T-helper 9 cell (primary cell): ENCODE data around the gene CLDN18.

Source experiments
- DNase-seq: peaks from one replicate; pipeline ENCODE4 v3.0.0-alpha.2; 2020

CLDN18 gene

GRCh38 chr3:138027821-138028220 lies 17.9 kb downstream of the CLDN18 start:
- no peak for DNase-seq

GRCh38 chr3:138030734-138031280 lies 20.8 kb downstream of the CLDN18 start:
- DNase-seq: no peak

GRCh38 chr3:138031536-138031935 lies 21.6 kb downstream of the CLDN18 start:
- DNase-seq: no peak

- no peak for DNase-seq
Measured at GRCh38 chr3:138032567-138032966, 22.6 kb downstream of the CLDN18 start.

- DNase-seq: no peak
Measured at GRCh38 chr3:138033202-138033691, 23.3 kb downstream of the CLDN18 start.

GRCh38 chr3:138034918-138035317 lies 25.0 kb downstream of the CLDN18 start:
- no peak for DNase-seq

GRCh38 chr3:138036572-138036971 lies 26.6 kb downstream of the CLDN18 start:
- no peak for DNase-seq

- no peak for DNase-seq
Measured at GRCh38 chr3:138038725-138039462, 28.9 kb downstream of the CLDN18 start.

GRCh38 chr3:138042043-138042442 lies 32.1 kb downstream of the CLDN18 start:
- DNase-seq: no peak

- DNase-seq: no peak
Measured at GRCh38 chr3:138043266-138044029, 33.5 kb downstream of the CLDN18 start.

GRCh38 chr3:138046085-138046484 lies 36.1 kb downstream of the CLDN18 start:
- no peak for DNase-seq

GRCh38 chr3:138046955-138047354 lies 37.0 kb downstream of the CLDN18 start:
- DNase-seq: no peak

GRCh38 chr3:138047596-138048158 lies 37.7 kb downstream of the CLDN18 start:
- DNase-seq: no peak

GRCh38 chr3:138049157-138049919 lies 39.4 kb downstream of the CLDN18 start:
- no peak for DNase-seq

- no peak for DNase-seq
Measured at GRCh38 chr3:138051947-138052802, 42.2 kb downstream of the CLDN18 start.

GRCh38 chr3:138054057-138054456 lies 44.1 kb downstream of the CLDN18 start:
- DNase-seq: no peak

GRCh38 chr3:138057384-138057783 lies 47.4 kb downstream of the CLDN18 start:
- no peak for DNase-seq

- no peak for DNase-seq
Measured at GRCh38 chr3:138059261-138059660, 49.3 kb downstream of the CLDN18 start.

GRCh38 chr3:138060792-138061191 lies 50.8 kb downstream of the CLDN18 start:
- no peak for DNase-seq

- no peak for DNase-seq
Measured at GRCh38 chr3:138062037-138062436, 52.1 kb downstream of the CLDN18 start.

- DNase-seq: no peak
Measured at GRCh38 chr3:138062626-138063025, 52.7 kb downstream of the CLDN18 start.

GRCh38 chr3:138063416-138063815 lies 53.5 kb downstream of the CLDN18 start:
- no peak for DNase-seq
